ENCODE data around the gene ARL9.

ARL9 gene

GRCh38 chr4:56531823-56532222 is 26.2 kb downstream of the ARL9 start:
- peak; percentile 2 for DNase-seq (ENCODE audit: low read depth)

DNA sequence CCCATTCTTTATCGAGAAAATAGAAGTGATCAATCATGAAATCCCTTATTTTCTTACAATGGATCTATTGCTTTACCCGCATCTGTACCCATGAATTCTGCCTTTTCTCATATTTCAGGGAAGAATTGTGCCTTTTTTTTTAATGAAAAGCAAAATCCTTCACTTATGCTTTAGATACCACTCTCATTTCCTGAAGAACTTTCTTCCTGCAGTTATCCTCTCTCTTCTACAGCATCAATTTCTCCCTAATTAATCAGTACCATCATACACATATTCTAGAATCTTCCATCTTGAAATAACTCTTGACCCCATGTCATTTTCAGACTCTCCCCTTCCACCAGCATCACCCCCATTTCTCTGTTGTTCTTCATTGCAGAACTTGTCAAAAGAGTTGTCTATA is 26.6 kb downstream of the ARL9 start:
- DNase-seq (ENCODE audit: low read depth): no peak

DNA sequence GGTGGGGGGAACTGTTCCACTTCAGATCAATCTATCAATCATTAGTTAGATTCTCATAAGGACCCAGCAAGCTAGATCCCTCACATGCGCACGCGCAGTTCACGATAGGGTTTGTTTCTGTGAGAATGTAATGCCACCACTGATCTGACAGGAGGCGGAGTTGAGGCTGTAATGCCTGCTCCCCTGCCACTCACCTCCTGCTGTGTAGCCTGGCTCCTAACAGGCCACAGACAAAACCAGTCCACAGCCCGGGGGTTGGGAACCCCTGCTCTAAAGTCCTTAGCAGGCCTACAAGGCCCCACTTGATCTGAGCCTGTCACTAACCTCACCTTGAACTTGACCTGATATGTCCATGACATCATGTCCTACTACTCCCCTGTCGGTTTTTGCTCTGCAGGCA is 30.3 kb downstream of the ARL9 start:
- no peak for DNase-seq (ENCODE audit: low read depth)

- no peak for DNase-seq (ENCODE audit: low read depth)
Observed at GRCh38 chr4:56537147-56537546, 31.6 kb downstream of the ARL9 start.

- DNase-seq (ENCODE audit: low read depth): no peak
Observed at GRCh38 chr4:56540826-56541225, 35.2 kb downstream of the ARL9 start.

GRCh38 chr4:56544573-56545131 is 39.1 kb downstream of the ARL9 start:
- peak; percentile 79 for DNase-seq (ENCODE audit: low read depth)

GRCh38 chr4:56550642-56551041 is 45.1 kb downstream of the ARL9 start:
- no peak for DNase-seq (ENCODE audit: low read depth)

DNA sequence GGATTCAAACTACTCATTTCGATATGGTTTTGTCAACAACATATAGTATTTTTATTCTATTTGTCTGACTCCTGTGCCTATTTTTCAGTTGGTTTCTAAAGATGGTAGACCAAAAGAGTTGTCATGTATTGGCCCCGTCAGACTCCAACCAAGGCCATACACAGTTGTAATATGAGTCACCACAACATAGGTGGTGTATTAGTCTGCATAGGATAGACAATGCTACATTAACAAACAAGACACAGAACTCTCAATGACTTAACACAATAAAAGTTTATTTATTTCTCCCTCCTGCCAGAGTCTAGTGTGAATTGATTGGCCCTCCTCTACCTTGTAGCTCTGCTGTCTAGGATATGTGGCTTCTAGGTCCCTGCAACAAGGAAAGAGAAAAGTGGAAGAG is 45.9 kb downstream of the ARL9 start:
- no peak for DNase-seq (ENCODE audit: low read depth)

DNA sequence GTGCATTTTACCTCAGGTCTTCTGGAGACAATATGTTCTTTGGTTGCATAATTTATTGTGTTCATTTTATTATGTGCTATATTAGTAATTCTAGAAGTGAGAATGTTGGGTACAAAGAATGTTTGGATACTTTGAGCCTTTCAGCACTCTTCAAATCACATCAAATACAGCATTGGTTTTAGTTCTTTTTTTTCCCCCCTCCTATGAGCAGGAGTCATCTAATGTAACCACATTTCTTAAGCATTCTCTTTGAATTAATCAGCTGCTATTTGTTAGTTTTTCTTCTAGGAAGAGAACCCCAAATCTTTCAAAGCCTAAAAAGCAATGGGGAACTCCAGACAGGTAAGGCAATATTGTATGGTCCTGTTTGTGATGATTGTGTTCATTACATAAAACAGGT is 46.7 kb downstream of the ARL9 start:
- DNase-seq (ENCODE audit: low read depth): no peak

GRCh38 chr4:56570041-56570440 is 64.5 kb downstream of the ARL9 start:
- DNase-seq (ENCODE audit: low read depth): peak; percentile 79

Measured in iris pigment epithelial cell (primary cell).